Activated T-cell treated with anti-CD3 and anti-CD28 coated beads, Interleukin-2, amount 50 U/mL, for 72 hours (primary cell): ENCODE measurements around the gene RIN3. TPM values are rescaled to one million over a fixed set of nuclear protein-coding genes. Genes with fewer than 3 reads are reported as not detected.

Source experiments
- ATAC-seq, 2 donors: fragments of 150-1000 bp; cut with Tn5 transposase; replicated peaks in 1 of 2; 2 replicates each; pipeline ENCODE4 v1.10.0; 2021; ENCODE audit warnings: moderate library complexity in 2 of 2, mild to moderate bottlenecking in 1 of 2
- DNase-seq, 2 donors: peaks; one replicate each; pipeline ENCODE4 v3.0.0; 2021 to 2022; ENCODE audit warnings: mixed read lengths in 1 of 2
- H3K27ac Mint-ChIP-seq: one replicate; pipeline ENCODE4 v1.8.0; 2022; ENCODE audit warnings: mild to moderate bottlenecking, moderate library complexity, mixed read lengths
- H3K27me3 Mint-ChIP-seq: one replicate; pipeline ENCODE4 v1.8.0; 2022; ENCODE audit warnings: low read depth, mixed read lengths
- H3K36me3 Mint-ChIP-seq, 2 donors: one replicate each; pipeline ENCODE4 v1.8.0; 2022; ENCODE audit warnings: mixed read lengths in 2 of 2, mild to moderate bottlenecking in 1 of 2; ENCODE audit not compliant: insufficient read depth in 2 of 2
- H3K4me1 Mint-ChIP-seq: one replicate; pipeline ENCODE4 v1.8.0; 2022; ENCODE audit warnings: low read depth, mixed read lengths
- H3K4me3 Mint-ChIP-seq, 2 donors: one replicate each; pipeline ENCODE4 v1.8.0; 2022; ENCODE audit warnings: mild to moderate bottlenecking in 2 of 2, mixed read lengths in 2 of 2, moderate library complexity in 2 of 2
- H3K9me3 Mint-ChIP-seq, 2 donors: one replicate each; pipeline ENCODE4 v1.8.0; 2022; ENCODE audit warnings: mixed read lengths in 2 of 2
- total RNA-seq, 2 donors: library from RNA; stranded (reverse); gene quantifications; one replicate each; pipeline ENCODE4 v1.2.3, GENCODE V29; 2022

Gene RIN3
- total RNA-seq, 2 donors from 2014 or later = 33.6 to 36.3 TPM

GRCh38 chr14:92601757-92602417 is 88.3 kb downstream of the RIN3 start:
- ATAC-seq (no peak), DNase-seq (no peak)
- Mint-ChIP-seq H3K9me3 (no peaks in the 10 kb centered on the region), H3K27ac (no peak overlapping the region), H3K4me1 (peaks cover 40% of the 10 kb centered on the region), H3K27me3 (no peaks in the 10 kb centered on the region), H3K4me3 (no peak overlapping the region), H3K36me3 (peaks cover under 1 to 2% of the 10 kb centered on the region in 2 donors)

- DNase-seq = peak; percentile 24 to 41
These were observed 90.0 kb downstream of the RIN3 start for GRCh38 chr14:92603309-92604242.

GRCh38 chr14:92605274-92605940 is 91.8 kb downstream of the RIN3 start:
- peaks cover 31% of the 10 kb centered on the region for H3K4me1 Mint-ChIP-seq

More at GRCh38 chr14:92603309-92604242, 90.0 kb downstream of the RIN3 start:
- Mint-ChIP-seq H3K9me3 (no peaks in the 10 kb centered on the region), H3K4me3 (no peak overlapping the region), H3K4me1 (peaks cover 39% of the 10 kb centered on the region), H3K27me3 (no peaks in the 10 kb centered on the region), H3K27ac (peak overlapping the region; percentile 3), H3K36me3 (no peaks in the 10 kb centered on the region)
- peak; percentile 79 to 80 for ATAC-seq

GRCh38 chr14:92607251-92607650 is 93.7 kb downstream of the RIN3 start:
- DNase-seq (no peak), ATAC-seq (no peak)
- peaks cover 18% of the 10 kb centered on the region for H3K4me1 Mint-ChIP-seq
- no peaks in the 10 kb centered on the region for H3K27me3 Mint-ChIP-seq
- no peak overlapping the region for H3K4me3 Mint-ChIP-seq
- no peaks in the 10 kb centered on the region for H3K36me3 Mint-ChIP-seq
- H3K9me3 Mint-ChIP-seq = no peaks in the 10 kb centered on the region
- H3K27ac Mint-ChIP-seq = no peak overlapping the region

More at GRCh38 chr14:92605274-92605940, 91.8 kb downstream of the RIN3 start:
- Mint-ChIP-seq H3K9me3 (no peaks in the 10 kb centered on the region), H3K4me3 (no peak overlapping the region), H3K36me3 (no peaks in the 10 kb centered on the region), H3K27ac (no peak overlapping the region), H3K27me3 (no peaks in the 10 kb centered on the region)
- ATAC-seq = no peak
- DNase-seq = no peak

- H3K4me3 Mint-ChIP-seq = no peak overlapping the region
- no peak overlapping the region for H3K27ac Mint-ChIP-seq
- H3K9me3 Mint-ChIP-seq = no peaks in the 10 kb centered on the region
- H3K27me3 Mint-ChIP-seq = no peaks in the 10 kb centered on the region
- ATAC-seq (no peak), DNase-seq (no peak)
- H3K36me3 Mint-ChIP-seq = no peaks in the 10 kb centered on the region
- H3K4me1 Mint-ChIP-seq = peaks cover 23% of the 10 kb centered on the region
These were observed 94.3 kb downstream of the RIN3 start for GRCh38 chr14:92607702-92608429.

GRCh38 chr14:92609955-92610354 is 96.4 kb downstream of the RIN3 start:
- Mint-ChIP-seq H3K27ac (no peak overlapping the region), H3K4me1 (peaks cover 35% of the 10 kb centered on the region), H3K9me3 (no peaks in the 10 kb centered on the region), H3K27me3 (no peaks in the 10 kb centered on the region), H3K4me3 (no peak overlapping the region), H3K36me3 (no peaks in the 10 kb centered on the region)
- no peak for DNase-seq
- no peak for ATAC-seq

GRCh38 chr14:92610849-92611271 is 97.3 kb downstream of the RIN3 start:
- no peak for ATAC-seq
- DNase-seq = no peak
- Mint-ChIP-seq H3K27me3 (no peaks in the 10 kb centered on the region), H3K27ac (no peak overlapping the region), H3K4me3 (no peak overlapping the region), H3K36me3 (no peaks in the 10 kb centered on the region), H3K4me1 (peaks cover 44% of the 10 kb centered on the region), H3K9me3 (no peaks in the 10 kb centered on the region)

GRCh38 chr14:92613008-92613658 is 99.6 kb downstream of the RIN3 start:
- peak; percentile 24 to 40 for ATAC-seq
- Mint-ChIP-seq H3K4me3 (no peak overlapping the region), H3K36me3 (no peaks in the 10 kb centered on the region), H3K27me3 (no peaks in the 10 kb centered on the region), H3K9me3 (no peaks in the 10 kb centered on the region), H3K4me1 (peaks cover 53% of the 10 kb centered on the region), H3K27ac (no peak overlapping the region)
- DNase-seq = peak; percentile 72 to 79

- Mint-ChIP-seq H3K27me3 (no peaks in the 10 kb centered on the region), H3K27ac (no peak overlapping the region), H3K4me3 (no peak overlapping the region), H3K9me3 (no peaks in the 10 kb centered on the region), H3K4me1 (peaks cover 53% of the 10 kb centered on the region), H3K36me3 (no peaks in the 10 kb centered on the region)
- DNase-seq (no peak), ATAC-seq (no peak)
These were observed 100.2 kb downstream of the RIN3 start for GRCh38 chr14:92613681-92614260.

GRCh38 chr14:92615451-92615850 is 101.9 kb downstream of the RIN3 start:
- Mint-ChIP-seq H3K27me3 (no peaks in the 10 kb centered on the region), H3K9me3 (no peaks in the 10 kb centered on the region), H3K36me3 (no peaks in the 10 kb centered on the region), H3K4me3 (peak overlapping the region; percentile 75 to 81), H3K27ac (peak overlapping the region; percentile 74), H3K4me1 (peaks cover 43% of the 10 kb centered on the region)
- DNase-seq = peak; percentile 69 to 70
- peak; percentile 94 to 96 for ATAC-seq

GRCh38 chr14:92616178-92616577 is 102.6 kb downstream of the RIN3 start:
- DNase-seq (no peak), ATAC-seq (no peak)
- peaks cover under 1% of the 10 kb centered on the region in 2 donors for H3K36me3 Mint-ChIP-seq
- peaks cover 0 to under 1% of the 10 kb centered on the region in 2 donors for H3K9me3 Mint-ChIP-seq
- H3K4me1 Mint-ChIP-seq = peaks cover 43% of the 10 kb centered on the region
- no peaks in the 10 kb centered on the region for H3K27me3 Mint-ChIP-seq
- H3K4me3 Mint-ChIP-seq = peak overlapping the region; percentile 75 to 81
- peak overlapping the region; percentile 74 for H3K27ac Mint-ChIP-seq

GRCh38 chr14:92617581-92617980 is 104.0 kb downstream of the RIN3 start:
- DNase-seq (no peak), ATAC-seq (no peak)
- Mint-ChIP-seq H3K4me1 (peaks cover 40% of the 10 kb centered on the region), H3K4me3 (no peak overlapping the region), H3K9me3 (peaks cover 4 to 5% of the 10 kb centered on the region in 2 donors), H3K27me3 (no peaks in the 10 kb centered on the region), H3K36me3 (peaks cover 3 to 12% of the 10 kb centered on the region in 2 donors), H3K27ac (no peak overlapping the region)
